K562 treated with DMSO at 1 percent for 4 hours (cell line): ENCODE results near the gene ABCA2. TPM values are rescaled to one million over a fixed set of nuclear protein-coding genes. Genes with fewer than 3 reads are reported as not detected.

Experiments
- total RNA-seq: library from RNA; unstranded; fragments of 300-600 nt; gene quantifications from 2 replicates; pipeline ENCODE4 v1.2.3, GENCODE V29; 2022; ENCODE audit not compliant: insufficient read depth

The ABCA2 gene
- total RNA-seq, 1 experiment from 2014 or later: 26.4 TPM

Other genes with a start within 250 kb of the ABCA2 start
- gene TMEM141, start 236.9 kb downstream of the ABCA2 start, total RNA-seq: 67.9 and 75.8 TPM in 2 replicates
- 0.75 and 2.6 TPM in 2 replicates for gene CCDC183, start 231.9 kb downstream of the ABCA2 start, total RNA-seq
- gene RABL6, start 220.3 kb downstream of the ABCA2 start, total RNA-seq: 163 and 183 TPM in 2 replicates
- 9.6 and 13.9 TPM in 2 replicates for gene AJM1, start 185.8 kb downstream of the ABCA2 start, total RNA-seq
- gene PHPT1, start 178.8 kb downstream of the ABCA2 start, total RNA-seq: 165 and 171 TPM in 2 replicates
- gene MAMDC4, start 175.9 kb downstream of the ABCA2 start, total RNA-seq: 4.1 and 4.7 TPM in 2 replicates
- gene EDF1, start 161.9 kb downstream of the ABCA2 start, total RNA-seq: 705 and 763 TPM in 2 replicates
- 23.8 and 25.2 TPM in 2 replicates for gene TRAF2, start 141.7 kb downstream of the ABCA2 start, total RNA-seq
- 148 and 151 TPM in 2 replicates for gene FBXW5, start 83.5 kb downstream of the ABCA2 start, total RNA-seq
- gene C8G, start 83.0 kb downstream of the ABCA2 start, total RNA-seq: not detected in 2 replicates
- gene LCN12, start 76.0 kb downstream of the ABCA2 start, total RNA-seq: not detected in 2 replicates
- gene PTGDS, start 50.7 kb downstream of the ABCA2 start, total RNA-seq: 6.1 and 15.4 TPM in 2 replicates
- not detected in 2 replicates for gene LCNL1, start 45.2 kb downstream of the ABCA2 start, total RNA-seq
- gene PAXX, start 35.8 kb downstream of the ABCA2 start, total RNA-seq: 89.0 and 89.2 TPM in 2 replicates
- gene CLIC3, start 31.7 kb downstream of the ABCA2 start, total RNA-seq: 2.0 TPM in 1 of 2 replicates, not detected in the other
- gene FUT7, start 3.9 kb upstream of the ABCA2 start, total RNA-seq: not detected in 2 replicates
- gene NPDC1, start 17.9 kb upstream of the ABCA2 start, total RNA-seq: 0.52 and 1.0 TPM in 2 replicates
- gene ENTPD2, start 25.8 kb upstream of the ABCA2 start, total RNA-seq: not detected in 2 replicates
- gene SAPCD2, start 42.3 kb upstream of the ABCA2 start, total RNA-seq: 27.1 and 30.1 TPM in 2 replicates
- gene UAP1L1, start 49.3 kb upstream of the ABCA2 start, total RNA-seq: 9.4 and 14.1 TPM in 2 replicates
- 37.3 and 38.9 TPM in 2 replicates for gene MAN1B1, start 58.7 kb upstream of the ABCA2 start, total RNA-seq
- 228 and 246 TPM in 2 replicates for gene DPP7, start 86.5 kb upstream of the ABCA2 start, total RNA-seq
- not detected in 2 replicates for gene GRIN1, start 110.9 kb upstream of the ABCA2 start, total RNA-seq
- not detected in 2 replicates for gene LRRC26, start 141.8 kb upstream of the ABCA2 start, total RNA-seq
- not detected in 2 replicates for gene TMEM210, start 143.8 kb upstream of the ABCA2 start, total RNA-seq
- gene ANAPC2, start 160.3 kb upstream of the ABCA2 start, total RNA-seq: 32.5 and 40.5 TPM in 2 replicates
- 203 and 207 TPM in 2 replicates for gene SSNA1, start 160.4 kb upstream of the ABCA2 start, total RNA-seq
- 26.9 and 34.8 TPM in 2 replicates for gene TPRN, start 172.5 kb upstream of the ABCA2 start, total RNA-seq
- 35.0 and 40.6 TPM in 2 replicates for gene TMEM203, start 177.4 kb upstream of the ABCA2 start, total RNA-seq
- gene NDOR1, start 177.5 kb upstream of the ABCA2 start, total RNA-seq: 23.0 and 25.4 TPM in 2 replicates
- gene RNF208, start 194.0 kb upstream of the ABCA2 start, total RNA-seq: 6.2 and 6.7 TPM in 2 replicates
- gene CYSRT1, start 196.9 kb upstream of the ABCA2 start, total RNA-seq: 1.1 TPM in 1 of 2 replicates, not detected in the other
- gene RNF224, start 199.3 kb upstream of the ABCA2 start, total RNA-seq: 0.99 TPM in 1 of 2 replicates, not detected in the other
- gene SLC34A3, start 202.7 kb upstream of the ABCA2 start, total RNA-seq: not detected in 2 replicates
- gene TUBB4B, start 213.1 kb upstream of the ABCA2 start, total RNA-seq: 816 and 880 TPM in 2 replicates
- not detected in 2 replicates for gene STPG3, start 223.0 kb upstream of the ABCA2 start, total RNA-seq
- gene NELFB, start 227.1 kb upstream of the ABCA2 start, total RNA-seq: 84.5 and 89.8 TPM in 2 replicates
- gene TOR4A, start 249.5 kb upstream of the ABCA2 start, total RNA-seq: 49.5 and 59.8 TPM in 2 replicates